ENCODE data around the gene NPIPA8.
"Not testable (repeated sequence)": the region's sequence is repeated elsewhere in the genome, so short reads cannot be mapped to it uniquely, and the experiment has no call there.

- TF ChIP-seq, protein P1, sequence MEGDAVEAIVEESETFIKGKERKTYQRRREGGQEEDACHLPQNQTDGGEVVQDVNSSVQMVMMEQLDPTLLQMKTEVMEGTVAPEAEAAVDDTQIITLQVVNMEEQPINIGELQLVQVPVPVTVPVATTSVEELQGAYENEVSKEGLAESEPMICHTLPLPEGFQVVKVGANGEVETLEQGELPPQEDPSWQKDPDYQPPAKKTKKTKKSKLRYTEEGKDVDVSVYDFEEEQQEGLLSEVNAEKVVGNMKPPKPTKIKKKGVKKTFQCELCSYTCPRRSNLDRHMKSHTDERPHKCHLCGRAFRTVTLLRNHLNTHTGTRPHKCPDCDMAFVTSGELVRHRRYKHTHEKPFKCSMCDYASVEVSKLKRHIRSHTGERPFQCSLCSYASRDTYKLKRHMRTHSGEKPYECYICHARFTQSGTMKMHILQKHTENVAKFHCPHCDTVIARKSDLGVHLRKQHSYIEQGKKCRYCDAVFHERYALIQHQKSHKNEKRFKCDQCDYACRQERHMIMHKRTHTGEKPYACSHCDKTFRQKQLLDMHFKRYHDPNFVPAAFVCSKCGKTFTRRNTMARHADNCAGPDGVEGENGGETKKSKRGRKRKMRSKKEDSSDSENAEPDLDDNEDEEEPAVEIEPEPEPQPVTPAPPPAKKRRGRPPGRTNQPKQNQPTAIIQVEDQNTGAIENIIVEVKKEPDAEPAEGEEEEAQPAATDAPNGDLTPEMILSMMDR (conservative IDR thresholded peaks at IDR 0.05; ENCODE audit: low read length): not testable (repeated sequence)
- TF ChIP-seq EZH2phosphoT487 (IDR thresholded peaks at IDR 0.05; ENCODE audit: borderline replicate concordance, low read depth, low read length): not testable (repeated sequence)
These were observed 56.2 kb downstream of the NPIPA8 start for GRCh38 chr16:18280319-18280718.

Data from OCI-LY7 (cell line).